Measurements from ENCODE around the gene ACP1.

- TF ChIP-seq POLR2AphosphoS5 (IDR thresholded peaks at IDR 0.05; ENCODE audit: low read depth, low read length) (no peak), POLR2A (IDR thresholded peaks at IDR 0.05; ENCODE audit: low read depth, low read length) (no peak), TAF1 (IDR thresholded peaks at IDR 0.05; ENCODE audit: borderline replicate concordance, low read depth, low read length) (no peak)
Observed at GRCh38 chr2:287471-287885, 22.7 kb downstream of the ACP1 start.

Measured in GM12892 (cell line).